Pancreas (tissue), 10 donors: ENCODE data around the gene ZNF165. TPM values are rescaled to one million over a fixed set of nuclear protein-coding genes. Genes with fewer than 3 reads are reported as not detected.
A peak's percentile ranks its signal among the peaks of the same experiment; 100 is the strongest.

Experiments
- ATAC-seq, 4 donors: fragments of 200-7000 bp; cut with Tn5 transposase; one replicate each; pipeline versions ENCODE4 v1.8.0 to v1.9.1; 2020; ENCODE audit warnings: mild to moderate bottlenecking in 4 of 4, moderate library complexity in 4 of 4
- DNase-seq, 6 donors: peaks; one replicate each; pipeline ENCODE4 v3.0.0-alpha.2; 2020
- FAIRE-seq: peaks from 2 replicates; lab custom pipeline; 2012; peaks lifted over from hg19 to GRCh38; lab: Jason Lieb, UNC
- H3K27ac ChIP-seq, 4 donors: fragments of 200-600 bp; sonication (generic); 1 replicate in 3 of 4; 2 replicates in 1 of 4; pipeline versions ENCODE4 v1.5.0 to v1.8.0; 2020
- H3K27me3 ChIP-seq, 4 donors: fragments of 200-600 bp; one replicate each; pipeline ENCODE4 v1.8.0; 2021
- H3K36me3 ChIP-seq, 3 donors: fragments of 200-600 bp; sonication (generic) in 1 of 3; one replicate each; pipeline versions ENCODE4 v1.5.0 to v1.8.0; 2020 to 2021
- H3K4me1 ChIP-seq, 3 donors: fragments of 200-600 bp; one replicate each; pipeline ENCODE4 v1.8.0; 2021
- H3K4me3 ChIP-seq, 4 donors: fragments of 200-600 bp; sonication (generic) in 2 of 4; one replicate each; pipeline versions ENCODE4 v1.5.0 to v1.8.0; 2020 to 2021
- H3K9me3 ChIP-seq, 4 donors: fragments of 200-600 bp; one replicate each; pipeline ENCODE4 v1.8.0; 2021
- CTCF ChIP-seq, 4 donors: fragments of 200-600 bp; sonication (generic) in 3 of 4; IDR thresholded peaks; one replicate each; pipeline versions ENCODE4 v1.5.0 to v1.8.0; 2021; ENCODE audit warnings: antibody characterized with exemption in 4 of 4
- WGBS, 2 donors: extraction: QIAGEN DNeasy Blood & Tissue Kit; methylation state at CpG; one replicate each; pipeline ENCODE4 v1.1.7; 2013; 5-methylcytosine and 5-hydroxymethylcytosine counted together
- intact Hi-C, 3 donors: fragments of 100-400 bp; cut with DNase I; formaldehyde crosslinking; loops; one replicate each; pipeline versions ENCODE4 v1.11.1 to v1.14.2; 2022
- polyA plus RNA-seq, 2 donors: library from polyadenylated mRNA; stranded (reverse); fragments of 200-250 nt; gene quantifications; one replicate each; pipeline ENCODE4 v1.2.3, GENCODE V29; 2013
- total RNA-seq, 6 donors: library from RNA; stranded (reverse); fragmentation: NEBNext Ultra II Directional in 4 of 6; extraction: Animal tissue kit (Norgen Biotek cat#: 25700) in 4 of 6; gene quantifications; one replicate each; pipeline versions ENCODE4 v1.2.1 to v1.2.4, GENCODE V29; 2021 to 2023
- donor health status: healthy with polysubstance abuse.
- donor health status: DM: no; HTN: no; CAD: no; lungs with moderate emphysema.
- donor health status: DM: no; HTN: no; CAD: no.
- donor health status: control.
- donor health status: control.
- donor health status: Bipolar disorder and iron deficiency.
- donor health status: DM: yes; HTN: yes; CAD: no.
- donor health status: DM: no; HTN: no; CAD: no.
- donor health status: DM: no; HTN: no; CAD: no.
- donor health status: DM: yes; HTN: yes; CAD: no.

The ZNF165 gene
- total and polyA plus RNA-seq, 8 donors, result 2.8 to 4.3 (median 3.2) TPM

- no peaks in the 10 kb centered on the region for H3K9me3 ChIP-seq
- peaks cover 0 to 7% (median 0%) of the 10 kb centered on the region in 3 donors for H3K4me1 ChIP-seq
- DNase-seq, result no peak
- TF ChIP-seq CTCF (IDR thresholded peaks at IDR 0.05), result no peak
- H3K4me3 ChIP-seq, result no peak overlapping the region
- intact Hi-C loops, result no loop called here
- no peak overlapping the region for H3K27ac ChIP-seq
- no peak for FAIRE-seq
- no peak for ATAC-seq
- H3K27me3 ChIP-seq, result no peaks in the 10 kb centered on the region
- no peaks in the 10 kb centered on the region for H3K36me3 ChIP-seq
Observed at GRCh38 chr6:28078050-28078449, 2.3 kb upstream of the ZNF165 start.

- TF ChIP-seq CTCF (IDR thresholded peaks at IDR 0.05), result no peak
- Histone ChIP-seq H3K27me3 (no peaks in the 10 kb centered on the region), H3K36me3 (no peaks in the 10 kb centered on the region), H3K4me3 (no peak overlapping the region), H3K9me3 (no peaks in the 10 kb centered on the region), H3K4me1 (peaks cover 0 to 7% (median 0%) of the 10 kb centered on the region in 3 donors), H3K27ac (no peak overlapping the region)
- FAIRE-seq (no peak), ATAC-seq (no peak), DNase-seq (no peak)
- intact Hi-C loops, result no loop called here
- WGBS, 2 donors, result 94 to 95% methylated on average over 6 of the region's 6 CpGs
Observed at GRCh38 chr6:28078836-28079235, 1.5 kb upstream of the ZNF165 start.

- Histone ChIP-seq H3K9me3 (no peaks in the 10 kb centered on the region), H3K27me3 (no peaks in the 10 kb centered on the region), H3K4me1 (peaks cover 0 to 7% (median 0%) of the 10 kb centered on the region in 3 donors), H3K27ac (peak overlapping the region; percentile 66 to 93 (median 80)), H3K4me3 (peak overlapping the region; percentile 52 to 86 (median 64)), H3K36me3 (peaks cover 0 to 3% (median 0%) of the 10 kb centered on the region in 3 donors)
- WGBS, 2 donors, result 1% methylated on average over 46 of the region's 46 CpGs
- ATAC-seq, result peak; percentile 96 to 99 (median 97)
- intact Hi-C loops, result no loop called here
- peak; percentile 91 to 97 (median 93) for DNase-seq
- no peak for FAIRE-seq
- TF ChIP-seq CTCF (IDR thresholded peaks at IDR 0.05), result no peak
Observed at GRCh38 chr6:28080631-28081485, 490 bp downstream of the ZNF165 start.

GRCh38 chr6:28081486-28081751 lies 1.1 kb downstream of the ZNF165 start:
- Histone ChIP-seq H3K27me3 (no peaks in the 10 kb centered on the region), H3K36me3 (peaks cover 0 to 9% (median 0%) of the 10 kb centered on the region in 3 donors), H3K4me1 (peaks cover 0 to 7% (median 0%) of the 10 kb centered on the region in 3 donors), H3K27ac (peak overlapping the region in 3 of 4 donors; percentile 66 to 83 (median 77)), H3K4me3 (peak overlapping the region; percentile 52 to 86 (median 64)), H3K9me3 (no peaks in the 10 kb centered on the region)
- intact Hi-C loops, result no loop called here
- FAIRE-seq, result no peak
- TF ChIP-seq CTCF (IDR thresholded peaks at IDR 0.05), result no peak
- WGBS, 2 donors, result 10 to 11% methylated on average over 4 of the region's 4 CpGs
- peak in 1 of 4 donors; percentile 2 for ATAC-seq
- no peak for DNase-seq

- no peak overlapping the region for H3K27ac ChIP-seq
- H3K9me3 ChIP-seq, result no peaks in the 10 kb centered on the region
- no peak for TF ChIP-seq CTCF (IDR thresholded peaks at IDR 0.05)
- no peak for DNase-seq
- peaks cover 0 to 7% (median 0%) of the 10 kb centered on the region in 3 donors for H3K4me1 ChIP-seq
- intact Hi-C loops, result no loop called here
- peaks cover 0 to 20% (median 0%) of the 10 kb centered on the region in 3 donors for H3K36me3 ChIP-seq
- no peak overlapping the region for H3K4me3 ChIP-seq
- no peak for FAIRE-seq
- H3K27me3 ChIP-seq, result no peaks in the 10 kb centered on the region
- no peak for ATAC-seq
Observed at GRCh38 chr6:28082939-28083338, 2.6 kb downstream of the ZNF165 start.
